Nephron progenitor cell (in vitro differentiated cells): ENCODE measurements around the gene CCDC9B.

Experiments
- DNase-seq: peaks from one replicate; pipeline ENCODE4 v3.0.0; 2021
- H3K27ac Mint-ChIP-seq: 2 replicates; pipeline ENCODE4 v1.8.0; 2021; ENCODE audit warnings: mild to moderate bottlenecking, moderate library complexity, mixed read lengths
- H3K27me3 Mint-ChIP-seq: 2 replicates; pipeline ENCODE4 v1.8.0; 2021; ENCODE audit warnings: mild to moderate bottlenecking, low read depth, mixed read lengths; ENCODE audit not compliant: poor library complexity
- H3K36me3 Mint-ChIP-seq: 2 replicates; pipeline ENCODE4 v1.8.0; 2021; ENCODE audit warnings: low read depth, mixed read lengths
- H3K4me1 Mint-ChIP-seq: 2 replicates; pipeline ENCODE4 v1.8.0; 2021; ENCODE audit warnings: mixed read lengths
- H3K4me3 Mint-ChIP-seq: 2 replicates; pipeline ENCODE4 v1.8.0; 2021; ENCODE audit warnings: mild to moderate bottlenecking, moderate library complexity, mixed read lengths
- H3K9me3 Mint-ChIP-seq: 2 replicates; pipeline ENCODE4 v1.8.0; 2021; ENCODE audit warnings: mild to moderate bottlenecking, moderate library complexity, mixed read lengths
- CTCF ChIP-seq: fragments of 200-600 bp; sonication (generic); IDR thresholded peaks from 2 replicates; pipeline ENCODE4 v1.5.0; 2021; ENCODE audit warnings: antibody characterized with exemption

CCDC9B gene

DNA sequence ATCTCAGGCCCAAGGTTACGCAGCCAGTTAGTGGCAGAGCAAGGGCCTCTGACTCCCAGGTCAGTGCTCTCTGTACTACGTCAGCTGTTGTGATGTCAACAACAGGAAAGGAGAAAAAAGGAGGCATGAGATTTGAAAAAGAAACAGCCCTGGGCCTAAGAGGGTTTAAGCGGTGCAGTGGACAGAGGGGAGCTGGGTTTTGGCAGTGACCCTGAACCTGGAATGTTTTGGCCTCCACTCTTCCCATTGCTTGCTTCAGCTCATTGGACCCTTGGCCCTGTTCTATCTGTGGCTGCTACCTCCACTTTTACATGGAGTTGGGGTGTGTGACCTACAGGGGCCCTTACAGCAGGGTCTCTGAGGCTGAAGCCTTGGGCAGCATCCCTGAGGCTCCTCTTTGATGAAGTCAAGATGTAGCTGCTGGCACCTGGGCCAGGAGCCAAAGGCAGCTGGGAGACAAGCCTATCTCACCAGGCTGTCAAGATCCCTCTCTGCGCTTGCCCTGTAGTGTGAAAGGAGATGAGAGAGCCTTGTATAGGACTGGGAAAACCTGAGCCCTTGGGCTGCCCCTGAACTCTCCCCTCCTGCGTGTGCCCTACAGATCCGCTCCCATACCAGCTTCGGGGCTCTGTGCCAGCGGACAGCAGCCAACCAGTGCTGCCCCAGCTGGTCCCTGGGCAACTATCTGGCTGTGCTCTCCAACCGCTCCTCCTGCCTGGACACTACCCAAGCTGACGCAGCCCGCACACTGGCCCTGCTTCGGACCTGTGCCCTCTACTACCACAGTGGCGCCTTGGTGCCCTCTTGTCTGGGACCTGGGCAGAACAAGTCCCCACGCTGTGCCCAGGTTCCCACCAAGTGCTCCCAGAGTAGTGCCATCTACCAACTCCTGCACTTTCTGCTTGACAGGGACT is 26.0 kb upstream of the CCDC9B start:
- H3K9me3 Mint-ChIP-seq, result no peaks in the 10 kb centered on the region
- TF ChIP-seq CTCF, result no peak
- no peak overlapping the region for H3K4me3 Mint-ChIP-seq
- peaks cover 69% of the 10 kb centered on the region for H3K27me3 Mint-ChIP-seq
- H3K4me1 Mint-ChIP-seq, result peaks cover 4% of the 10 kb centered on the region
- no peaks in the 10 kb centered on the region for H3K36me3 Mint-ChIP-seq
- no peak overlapping the region for H3K27ac Mint-ChIP-seq
- DNase-seq, result no peak

DNA sequence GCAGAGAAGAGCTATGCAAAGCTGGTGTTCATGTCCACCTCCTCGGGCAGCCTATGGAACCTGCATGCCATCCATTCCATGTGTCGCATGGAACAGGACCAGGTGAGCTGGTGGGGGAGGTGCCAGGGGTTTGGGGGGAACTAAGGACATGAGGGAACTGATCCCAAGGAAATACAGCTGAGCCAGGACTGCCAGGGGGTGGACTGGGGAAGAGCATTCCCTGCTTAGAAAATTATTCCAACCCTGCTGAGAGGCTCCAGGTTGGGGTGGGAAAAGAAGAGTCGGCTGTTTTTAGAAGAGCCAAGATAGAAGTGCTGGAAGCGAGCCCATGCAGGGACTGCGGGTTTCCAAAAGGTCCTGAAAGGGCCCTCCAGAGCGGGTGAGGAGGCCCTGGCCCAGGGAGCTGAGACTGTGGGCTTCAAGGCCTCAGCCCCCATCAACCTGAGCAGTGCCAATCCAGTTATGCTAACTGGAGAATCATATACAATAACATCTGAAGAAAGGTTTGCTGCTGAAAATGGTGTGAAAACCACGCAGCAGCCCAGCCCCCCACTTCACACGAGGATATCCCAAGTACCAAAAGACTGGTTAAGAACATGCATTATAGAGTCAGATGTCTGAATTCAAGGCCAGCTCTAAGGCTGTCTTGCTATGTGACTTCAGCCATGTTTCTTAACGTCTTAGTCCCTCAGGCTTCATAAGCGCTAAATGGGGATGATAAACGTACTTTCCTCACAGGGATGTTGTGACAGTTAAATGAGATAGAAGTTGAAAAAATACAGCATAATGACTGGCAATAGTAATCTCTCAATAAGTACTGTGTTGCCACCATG is 25.1 kb upstream of the CCDC9B start:
- no peak overlapping the region for H3K27ac Mint-ChIP-seq
- no peak overlapping the region for H3K4me3 Mint-ChIP-seq
- no peak for DNase-seq
- H3K36me3 Mint-ChIP-seq, result no peaks in the 10 kb centered on the region
- no peaks in the 10 kb centered on the region for H3K9me3 Mint-ChIP-seq
- H3K27me3 Mint-ChIP-seq, result peaks cover 67% of the 10 kb centered on the region
- peaks cover 4% of the 10 kb centered on the region for H3K4me1 Mint-ChIP-seq
- no peak for TF ChIP-seq CTCF

GRCh38 chr15:40365016-40365415 is 24.3 kb upstream of the CCDC9B start:
- Mint-ChIP-seq H3K4me1 (peaks cover 4% of the 10 kb centered on the region), H3K36me3 (no peaks in the 10 kb centered on the region), H3K27me3 (peaks cover 67% of the 10 kb centered on the region), H3K4me3 (no peak overlapping the region), H3K9me3 (no peaks in the 10 kb centered on the region), H3K27ac (no peak overlapping the region)
- TF ChIP-seq CTCF, result no peak
- DNase-seq, result no peak

GRCh38 chr15:40364251-40364650 is 23.5 kb upstream of the CCDC9B start:
- peaks cover 4% of the 10 kb centered on the region for H3K4me1 Mint-ChIP-seq
- no peak for TF ChIP-seq CTCF
- H3K36me3 Mint-ChIP-seq, result no peaks in the 10 kb centered on the region
- no peaks in the 10 kb centered on the region for H3K9me3 Mint-ChIP-seq
- DNase-seq, result no peak
- H3K27me3 Mint-ChIP-seq, result peaks cover 71% of the 10 kb centered on the region
- H3K4me3 Mint-ChIP-seq, result no peak overlapping the region
- H3K27ac Mint-ChIP-seq, result no peak overlapping the region

DNA sequence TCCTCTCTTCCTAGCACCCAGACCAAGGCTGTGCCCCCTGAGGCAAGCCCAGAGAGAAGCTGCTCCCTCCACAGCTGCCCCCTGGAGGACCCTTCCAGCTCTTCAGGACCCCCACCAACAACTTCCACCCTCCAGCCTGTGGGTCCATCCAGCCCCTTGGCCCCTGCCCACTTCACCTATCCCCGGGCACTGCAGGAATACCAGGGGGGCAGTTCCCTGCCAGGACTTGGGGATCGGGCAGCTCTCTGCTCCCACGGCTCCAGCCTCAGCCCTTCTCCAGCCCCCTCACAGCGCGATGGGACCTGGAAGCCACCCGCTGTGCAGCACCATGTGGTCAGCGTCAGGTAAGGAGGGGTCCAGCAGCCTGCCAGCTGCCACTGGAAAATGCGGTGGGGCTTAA is 22.9 kb upstream of the CCDC9B start:
- Mint-ChIP-seq H3K4me3 (no peak overlapping the region), H3K27ac (no peak overlapping the region), H3K27me3 (peaks cover 71% of the 10 kb centered on the region), H3K9me3 (no peaks in the 10 kb centered on the region), H3K4me1 (peaks cover 7% of the 10 kb centered on the region), H3K36me3 (no peaks in the 10 kb centered on the region)
- no peak for TF ChIP-seq CTCF
- no peak for DNase-seq
